GM12891 (cell line): ENCODE measurements around the gene EXOG.

ENCODE experiments used
- DNase-seq: peaks from one replicate; pipeline ENCODE4 v3.0.0; 2011; ENCODE audit warnings: low spot score; ENCODE audit not compliant: insufficient read length
- FAIRE-seq: peaks from 2 replicates; lab custom pipeline; 2011; peaks lifted over from hg19 to GRCh38; lab: Jason Lieb, UNC
- PAX5 ChIP-seq: IDR thresholded peaks from 2 replicates; pipeline ENCODE4 v1.6.1; 2011; ENCODE audit warnings: low read length, moderate library complexity, mild to moderate bottlenecking; ENCODE audit not compliant: insufficient read depth, severe bottlenecking
- POLR2A ChIP-seq: IDR thresholded peaks from 2 replicates; pipeline ENCODE4 v1.6.1; 2011; ENCODE audit warnings: low read depth, low read length, control low read depth
- POLR2AphosphoS5 ChIP-seq: IDR thresholded peaks from 2 replicates; pipeline ENCODE4 v1.6.1; 2011; ENCODE audit warnings: low read depth, low read length, control low read depth
- POU2F2 ChIP-seq: IDR thresholded peaks from 2 replicates; pipeline ENCODE4 v1.6.1; 2011; ENCODE audit warnings: low read depth, mild to moderate bottlenecking, control low read depth, low read length, moderate library complexity
- SPI1 ChIP-seq: IDR thresholded peaks from 2 replicates; pipeline ENCODE4 v1.6.1; 2011; ENCODE audit warnings: low read depth, low read length, control low read depth
- TAF1 ChIP-seq: IDR thresholded peaks from 2 replicates; pipeline ENCODE4 v1.6.1; 2011; ENCODE audit warnings: low read depth, low read length, control low read depth

Gene EXOG

DNA sequence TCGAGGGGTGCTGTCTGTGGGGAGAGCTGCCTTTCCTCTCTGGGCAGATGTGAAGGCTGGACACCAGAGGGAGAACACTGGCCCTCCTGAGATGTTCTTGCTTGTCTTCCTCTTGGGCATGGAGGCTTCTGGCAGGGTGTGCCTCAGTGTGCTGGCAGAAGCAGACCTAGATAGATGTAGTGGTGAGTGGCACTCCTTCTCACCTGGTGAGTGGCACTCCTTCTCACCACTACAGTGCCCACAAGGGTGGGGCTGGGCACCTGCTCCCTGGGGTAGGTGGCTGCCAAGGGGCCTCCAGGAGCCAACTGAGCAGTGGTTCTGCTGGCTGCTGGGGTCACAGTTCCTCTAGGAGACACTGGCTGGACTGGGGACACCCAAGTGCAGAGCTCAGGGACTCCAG lies 23.8 kb upstream of the EXOG start:
- TF ChIP-seq POLR2AphosphoS5 (no peak), POU2F2 (no peak), PAX5 (no peak), POLR2A (no peak), SPI1 (no peak), TAF1 (no peak)
- DNase-seq = no peak
- no peak for FAIRE-seq

DNA sequence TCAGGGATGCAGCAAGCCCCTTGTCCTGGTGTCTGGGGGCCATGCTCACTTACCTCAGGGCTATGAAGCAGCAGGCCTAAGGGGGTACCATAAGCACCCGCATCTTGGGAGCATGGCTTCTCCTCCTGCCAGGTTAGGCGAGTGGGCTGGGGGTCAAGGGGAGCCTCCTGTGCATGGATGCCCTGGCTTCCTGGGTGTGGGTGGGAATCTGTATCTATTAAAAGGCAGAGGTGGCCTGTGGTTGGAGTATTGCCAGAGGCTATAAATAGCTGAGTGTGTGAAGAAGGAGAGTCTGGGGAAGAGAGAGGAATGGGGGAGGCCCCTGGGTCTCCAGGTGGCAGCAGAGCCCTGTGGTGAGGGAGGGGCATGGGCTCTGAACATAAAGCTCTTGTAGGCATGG lies 22.9 kb upstream of the EXOG start:
- no peak for TF ChIP-seq SPI1
- no peak for TF ChIP-seq PAX5
- no peak for TF ChIP-seq TAF1
- no peak for TF ChIP-seq POLR2A
- TF ChIP-seq POLR2AphosphoS5 = no peak
- TF ChIP-seq POU2F2 = no peak
- FAIRE-seq = no peak
- DNase-seq = no peak

GRCh38 chr3:38474928-38475605 lies 21.1 kb upstream of the EXOG start:
- TF ChIP-seq TAF1 (no peak), POU2F2 (no peak), POLR2A (no peak), PAX5 (no peak), SPI1 (no peak), POLR2AphosphoS5 (no peak)
- DNase-seq (no peak), FAIRE-seq (no peak)

DNA sequence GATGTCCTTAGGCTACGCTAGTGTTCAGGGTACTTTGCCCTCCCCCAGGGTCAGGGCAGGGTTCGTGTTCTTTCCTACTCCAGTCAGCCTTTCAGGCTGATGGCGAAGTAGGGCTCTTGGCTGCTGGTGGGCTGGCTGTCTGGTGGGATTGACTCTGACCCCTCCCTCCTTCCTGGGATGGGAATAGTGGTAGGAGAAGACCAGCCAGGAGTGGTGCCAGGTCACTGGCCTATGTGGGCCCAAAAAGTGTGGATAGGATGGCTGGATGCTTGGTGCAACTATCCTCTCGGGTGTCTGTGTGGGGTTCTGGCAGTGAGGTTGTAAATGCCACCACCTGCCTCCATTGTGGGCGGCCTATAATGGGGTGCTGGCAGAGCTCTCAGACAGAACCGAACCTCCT lies 20.4 kb upstream of the EXOG start:
- no peak for DNase-seq
- no peak for FAIRE-seq
- TF ChIP-seq PAX5 (no peak), POLR2A (no peak), POLR2AphosphoS5 (no peak), TAF1 (no peak), SPI1 (no peak), POU2F2 (no peak)

GRCh38 chr3:38476157-38476756 lies 19.9 kb upstream of the EXOG start:
- FAIRE-seq (no peak), DNase-seq (no peak)
- TF ChIP-seq TAF1 = no peak
- no peak for TF ChIP-seq PAX5
- TF ChIP-seq SPI1 = no peak
- no peak for TF ChIP-seq POLR2A
- TF ChIP-seq POU2F2 = no peak
- TF ChIP-seq POLR2AphosphoS5 = no peak

DNA sequence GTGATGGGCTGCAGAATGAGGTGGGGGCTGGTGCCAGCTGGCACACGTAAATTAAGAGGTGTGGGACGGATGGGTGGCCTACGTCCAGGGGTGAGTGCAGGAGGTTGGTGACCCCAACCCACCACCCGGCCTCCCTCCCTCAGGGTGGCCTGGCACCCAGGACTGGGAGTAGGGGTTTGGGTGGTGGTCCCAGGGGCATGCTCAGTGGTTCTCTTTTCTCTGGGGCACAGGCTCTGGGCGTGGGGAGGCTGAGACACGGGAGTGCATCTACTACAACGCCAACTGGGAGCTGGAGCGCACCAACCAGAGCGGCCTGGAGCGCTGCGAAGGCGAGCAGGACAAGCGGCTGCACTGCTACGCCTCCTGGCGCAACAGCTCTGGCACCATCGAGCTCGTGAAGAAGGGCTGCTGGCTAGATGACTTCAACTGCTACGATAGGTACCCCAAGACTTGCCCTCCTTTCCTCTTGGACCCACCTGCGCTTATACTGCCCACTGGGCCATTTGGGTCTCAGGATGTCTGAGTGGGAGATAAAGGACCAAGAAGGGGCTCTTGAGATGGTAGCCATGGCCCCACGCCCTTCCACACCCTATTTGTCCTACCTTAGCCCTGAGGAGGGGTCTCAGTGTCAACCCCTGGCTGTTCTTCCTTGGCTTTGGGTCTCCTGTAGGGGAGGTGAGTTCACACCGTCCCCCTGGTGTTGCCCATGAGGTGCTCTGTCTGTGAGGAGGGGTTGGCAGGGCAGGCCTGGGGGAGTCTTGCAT lies 18.9 kb upstream of the EXOG start:
- TF ChIP-seq POLR2A (no peak), TAF1 (no peak), PAX5 (no peak), POU2F2 (no peak), SPI1 (no peak), POLR2AphosphoS5 (no peak)
- DNase-seq (no peak), FAIRE-seq (no peak)

DNA sequence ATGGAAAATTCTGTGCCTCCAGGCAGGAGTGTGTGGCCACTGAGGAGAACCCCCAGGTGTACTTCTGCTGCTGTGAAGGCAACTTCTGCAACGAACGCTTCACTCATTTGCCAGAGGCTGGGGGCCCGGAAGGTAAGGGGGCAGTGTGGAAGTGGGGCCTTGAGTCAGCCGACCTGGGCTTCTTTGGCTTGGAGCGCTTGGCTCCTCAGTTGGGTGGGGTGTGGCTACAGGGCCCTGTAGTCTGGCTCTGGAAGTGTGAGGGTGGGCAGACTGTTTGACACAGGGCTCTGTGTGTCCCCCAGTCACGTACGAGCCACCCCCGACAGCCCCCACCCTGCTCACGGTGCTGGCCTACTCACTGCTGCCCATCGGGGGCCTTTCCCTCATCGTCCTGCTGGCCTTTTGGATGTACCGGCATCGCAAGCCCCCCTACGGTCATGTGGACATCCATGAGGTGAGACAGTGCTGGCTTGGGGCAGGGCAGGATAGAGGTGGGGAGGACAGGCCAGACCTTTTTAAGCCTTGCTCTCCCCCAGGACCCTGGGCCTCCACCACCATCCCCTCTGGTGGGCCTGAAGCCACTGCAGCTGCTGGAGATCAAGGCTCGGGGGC lies 18.2 kb upstream of the EXOG start:
- no peak for DNase-seq
- no peak for FAIRE-seq
- TF ChIP-seq POLR2A (no peak), SPI1 (no peak), POU2F2 (no peak), POLR2AphosphoS5 (no peak), PAX5 (no peak), TAF1 (no peak)

DNA sequence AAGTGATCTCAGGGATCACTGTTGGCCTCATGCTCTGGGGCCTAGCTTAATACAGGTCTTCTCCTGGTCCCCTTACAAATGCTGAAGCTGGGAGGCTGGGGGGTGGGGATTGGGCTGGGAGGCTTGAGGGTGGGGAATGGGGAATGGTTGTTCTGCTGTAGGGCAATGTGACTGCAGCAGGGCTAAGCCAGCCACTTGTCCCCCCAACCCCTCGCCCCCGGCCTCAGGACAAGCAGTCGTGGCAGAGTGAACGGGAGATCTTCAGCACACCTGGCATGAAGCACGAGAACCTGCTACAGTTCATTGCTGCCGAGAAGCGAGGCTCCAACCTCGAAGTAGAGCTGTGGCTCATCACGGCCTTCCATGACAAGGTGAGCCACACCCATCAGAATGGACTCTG lies 17.2 kb upstream of the EXOG start:
- no peak for FAIRE-seq
- TF ChIP-seq POU2F2 (no peak), POLR2AphosphoS5 (no peak), PAX5 (no peak), SPI1 (no peak), TAF1 (no peak), POLR2A (no peak)

More for the DNA sequence above, 17.2 kb upstream of the EXOG start:
- DNase-seq = no peak
